HG03378 (cell line): ENCODE data around the gene HSD17B4.
"Not testable (repeated sequence)": the region's sequence is repeated elsewhere in the genome, so short reads cannot be mapped to it uniquely, and the experiment has no call there.

ENCODE experiments used
- ATAC-seq: cut with Tn5 transposase; IDR thresholded peaks from one replicate; pipeline ENCODE4 v1.9.1; 2021; ENCODE audit warnings: mild to moderate bottlenecking, moderate library complexity; ENCODE audit not compliant: unreplicated experiment

Gene HSD17B4

GRCh38 chr5:119432674-119433237 lies 19.5 kb upstream of the HSD17B4 start:
- ATAC-seq = not testable (repeated sequence)

- peak; percentile 94 for ATAC-seq
Measured at GRCh38 chr5:119435436-119436132, 16.7 kb upstream of the HSD17B4 start.

- not testable (repeated sequence) for ATAC-seq
Measured at GRCh38 chr5:119437785-119438586, 14.3 kb upstream of the HSD17B4 start.

GRCh38 chr5:119438587-119438917 lies 13.7 kb upstream of the HSD17B4 start:
- ATAC-seq = not testable (repeated sequence)

- ATAC-seq = peak; percentile 45
Measured at GRCh38 chr5:119439140-119439631, 13.1 kb upstream of the HSD17B4 start.

- not testable (repeated sequence) for ATAC-seq
Measured at GRCh38 chr5:119439632-119440031, 12.7 kb upstream of the HSD17B4 start.

- ATAC-seq = not testable (repeated sequence)
Measured at GRCh38 chr5:119444643-119445042, 7.7 kb upstream of the HSD17B4 start.

GRCh38 chr5:119445544-119445943 lies 6.8 kb upstream of the HSD17B4 start:
- ATAC-seq = no peak

GRCh38 chr5:119449882-119450281 lies 2.4 kb upstream of the HSD17B4 start:
- no peak for ATAC-seq

- ATAC-seq = not testable (repeated sequence)
Measured at GRCh38 chr5:119450627-119451026, 1.7 kb upstream of the HSD17B4 start.

- no peak for ATAC-seq
Measured at GRCh38 chr5:119451561-119451960, 736 bp upstream of the HSD17B4 start.

- ATAC-seq = no peak
Measured at GRCh38 chr5:119452060-119452372, 281 bp upstream of the HSD17B4 start.

GRCh38 chr5:119453040-119453373 lies 710 bp downstream of the HSD17B4 start:
- ATAC-seq = peak; percentile 7

GRCh38 chr5:119454171-119454570 lies 1.9 kb downstream of the HSD17B4 start:
- ATAC-seq = no peak

- ATAC-seq = no peak
Measured at GRCh38 chr5:119458911-119459632, 6.8 kb downstream of the HSD17B4 start.

- no peak for ATAC-seq
Measured at GRCh38 chr5:119465640-119466039, 13.3 kb downstream of the HSD17B4 start.

- ATAC-seq = no peak
Measured at GRCh38 chr5:119468286-119468685, 16.0 kb downstream of the HSD17B4 start.

- peak; percentile 86 for ATAC-seq
Measured at GRCh38 chr5:119470105-119470763, 17.9 kb downstream of the HSD17B4 start.

GRCh38 chr5:119470851-119471451 lies 18.7 kb downstream of the HSD17B4 start:
- peak; percentile 70 for ATAC-seq

GRCh38 chr5:119473241-119473640 lies 20.9 kb downstream of the HSD17B4 start:
- ATAC-seq = no peak
